ENCODE data around the gene YY1. TPM values are rescaled to one million over a fixed set of nuclear protein-coding genes. Genes with fewer than 3 reads are reported as not detected.
"Not testable (repeated sequence)": the region's sequence is repeated elsewhere in the genome, so short reads cannot be mapped to it uniquely, and the experiment has no call there.

Gene YY1
- total RNA-seq, 1 donor from 2014 or later: 72.0 TPM

- H3K4me3 Mint-ChIP-seq: peak overlapping the region; percentile 97
- H3K27ac Mint-ChIP-seq (ENCODE audit: unreplicated experiment): peak overlapping the region; percentile 96
- H3K27me3 Mint-ChIP-seq (ENCODE audit: low read depth): peaks cover 2% of the 10 kb centered on the region
- no peaks in the 10 kb centered on the region for H3K9me3 Mint-ChIP-seq
- DNase-seq (ENCODE audit: low read depth, low spot score): no peak
- peaks cover 59% of the 10 kb centered on the region for H3K4me1 Mint-ChIP-seq
- no peak for TF ChIP-seq CTCF (conservative IDR thresholded peaks at IDR 0.05)
- peaks cover 2% of the 10 kb centered on the region for H3K36me3 Mint-ChIP-seq (ENCODE audit: low read depth)
Measured at GRCh38 chr14:100307766-100308426, 69.0 kb downstream of the YY1 start.

DNA sequence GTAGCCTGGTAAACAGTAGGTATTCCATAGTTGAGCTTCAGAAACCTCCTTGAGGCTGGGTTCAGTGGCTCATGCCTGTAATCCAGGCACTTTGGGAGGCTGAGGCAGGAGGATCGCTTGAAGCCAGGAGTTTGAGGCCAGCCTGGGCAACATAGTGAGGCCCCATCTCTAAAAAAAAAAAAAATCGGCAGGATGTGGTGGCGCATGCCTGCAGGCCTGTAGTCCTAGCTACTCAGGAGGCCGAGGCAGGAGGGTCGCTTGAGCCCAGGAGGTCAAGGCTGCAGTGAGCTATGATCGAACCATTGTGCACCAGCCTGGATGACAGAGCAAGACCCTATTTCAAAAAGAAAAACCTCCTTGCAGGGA lies 69.5 kb downstream of the YY1 start:
- Mint-ChIP-seq H3K4me1 (peaks cover 59% of the 10 kb centered on the region), H3K4me3 (peak overlapping the region; percentile 97), H3K27ac (ENCODE audit: unreplicated experiment) (peak overlapping the region; percentile 81)
- not testable (repeated sequence) for H3K36me3 Mint-ChIP-seq (ENCODE audit: low read depth); H3K9me3 Mint-ChIP-seq; DNase-seq (ENCODE audit: low read depth, low spot score); H3K27me3 Mint-ChIP-seq (ENCODE audit: low read depth)

DNA sequence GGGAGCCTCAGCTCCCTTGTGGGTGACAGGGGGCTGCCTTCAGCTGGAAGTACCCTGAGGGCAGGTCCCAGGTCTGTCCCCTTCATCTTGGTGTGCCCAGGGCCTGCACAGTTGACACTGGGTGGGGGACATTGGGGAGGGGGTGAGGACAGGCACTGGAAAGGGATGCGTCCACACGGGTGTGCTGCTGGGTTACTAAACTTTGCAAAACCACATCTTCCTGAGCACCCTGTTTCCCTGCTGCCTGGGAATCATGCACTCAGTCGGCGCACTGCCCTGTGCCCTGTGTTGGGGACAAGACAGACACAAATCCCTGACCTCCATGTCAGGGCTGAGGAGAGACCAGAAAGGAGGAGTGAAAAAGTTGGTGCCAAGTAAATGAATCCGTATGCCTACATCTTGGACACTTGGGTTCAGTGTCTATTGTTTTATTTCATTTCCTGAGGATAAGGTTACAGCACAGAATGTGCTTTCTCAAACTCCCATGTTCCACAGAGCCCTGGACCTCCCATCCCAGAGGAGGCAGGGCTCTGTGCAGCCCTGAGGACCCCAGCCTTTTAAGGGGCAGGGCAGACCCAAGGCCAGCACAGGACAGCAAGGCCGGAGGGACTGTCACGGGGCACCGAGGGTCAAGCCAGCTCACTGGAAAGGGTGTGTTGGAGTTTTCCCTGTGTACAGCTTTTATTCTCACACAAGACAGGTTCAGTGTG lies 70.2 kb downstream of the YY1 start:
- H3K4me1 Mint-ChIP-seq: peaks cover 57% of the 10 kb centered on the region
- H3K27ac Mint-ChIP-seq (ENCODE audit: unreplicated experiment): peak overlapping the region; percentile 81

GRCh38 chr14:100312110-100312876 lies 73.3 kb downstream of the YY1 start:
- H3K4me1 Mint-ChIP-seq: peaks cover 43% of the 10 kb centered on the region
- DNase-seq (ENCODE audit: low read depth, low spot score); H3K27me3 Mint-ChIP-seq (ENCODE audit: low read depth); H3K9me3 Mint-ChIP-seq; H3K27ac Mint-ChIP-seq (ENCODE audit: unreplicated experiment); H3K36me3 Mint-ChIP-seq (ENCODE audit: low read depth): not testable (repeated sequence)
- peak overlapping the region; percentile 52 for H3K4me3 Mint-ChIP-seq

More for the DNA sequence above, 70.2 kb downstream of the YY1 start:
- no peak for TF ChIP-seq CTCF (conservative IDR thresholded peaks at IDR 0.05)
- Mint-ChIP-seq H3K36me3 (ENCODE audit: low read depth) (peaks cover 2% of the 10 kb centered on the region), H3K27me3 (ENCODE audit: low read depth) (peaks cover 2% of the 10 kb centered on the region), H3K4me3 (peak overlapping the region; percentile 97), H3K9me3 (no peaks in the 10 kb centered on the region)
- DNase-seq (ENCODE audit: low read depth, low spot score): no peak

GRCh38 chr14:100312877-100313400 lies 74.0 kb downstream of the YY1 start:
- no peak for DNase-seq (ENCODE audit: low read depth, low spot score)
- H3K36me3 Mint-ChIP-seq (ENCODE audit: low read depth): no peaks in the 10 kb centered on the region
- peak overlapping the region; percentile 50 for H3K27ac Mint-ChIP-seq (ENCODE audit: unreplicated experiment)
- peaks cover 37% of the 10 kb centered on the region for H3K4me1 Mint-ChIP-seq
- peaks cover 2% of the 10 kb centered on the region for H3K27me3 Mint-ChIP-seq (ENCODE audit: low read depth)
- H3K9me3 Mint-ChIP-seq: no peaks in the 10 kb centered on the region
- no peak for TF ChIP-seq CTCF (conservative IDR thresholded peaks at IDR 0.05)
- peak overlapping the region; percentile 52 for H3K4me3 Mint-ChIP-seq

- DNase-seq (ENCODE audit: low read depth, low spot score): no peak
- peak overlapping the region; percentile 50 for H3K27ac Mint-ChIP-seq (ENCODE audit: unreplicated experiment)
- peaks cover 2% of the 10 kb centered on the region for H3K27me3 Mint-ChIP-seq (ENCODE audit: low read depth)
- H3K4me3 Mint-ChIP-seq: peak overlapping the region; percentile 34
- no peaks in the 10 kb centered on the region for H3K9me3 Mint-ChIP-seq
- H3K4me1 Mint-ChIP-seq: peaks cover 30% of the 10 kb centered on the region
- H3K36me3 Mint-ChIP-seq (ENCODE audit: low read depth): no peaks in the 10 kb centered on the region
- TF ChIP-seq CTCF (conservative IDR thresholded peaks at IDR 0.05): no peak
Measured at GRCh38 chr14:100313464-100314230, 74.7 kb downstream of the YY1 start.
